NB4 (cell line): ENCODE measurements around the gene MACC1.

Experiments
- DNase-seq: peaks from one replicate; pipeline ENCODE4 v3.0.0; 2010; ENCODE audit warnings: low read depth
- H3K4me3 ChIP-seq: one replicate; pipeline ENCODE4 v1.5.1; 2011; ENCODE audit warnings: mild to moderate bottlenecking, low read depth, low read length, moderate library complexity
- CTCF ChIP-seq: IDR thresholded peaks from one replicate; pipeline ENCODE4 v1.5.1; 2012; ENCODE audit warnings: low read depth, low read length
- MAX ChIP-seq: IDR thresholded peaks from 2 replicates; pipeline ENCODE4 v1.6.1; 2011; ENCODE audit warnings: low read depth, low read length
- MYC ChIP-seq: IDR thresholded peaks from 2 replicates; pipeline ENCODE4 v1.6.1; 2011; ENCODE audit warnings: low read depth, low read length
- POLR2A ChIP-seq: IDR thresholded peaks from 2 replicates; pipeline ENCODE4 v1.6.1; 2011; ENCODE audit warnings: mild to moderate bottlenecking; ENCODE audit not compliant: insufficient read length; ENCODE audit errors: extremely low read depth

Gene MACC1

GRCh38 chr7:20238754-20239324, 21.7 kb upstream of the MACC1 start:
- TF ChIP-seq MAX (no peak), POLR2A (no peak), CTCF (no peak), MYC (no peak)
- H3K4me3 ChIP-seq = no peak overlapping the region
- no peak for DNase-seq

- H3K4me3 ChIP-seq = no peak overlapping the region
Observed at GRCh38 chr7:20238194-20238753, 21.1 kb upstream of the MACC1 start.

GRCh38 chr7:20237464-20238193, 20.4 kb upstream of the MACC1 start:
- no peak for TF ChIP-seq POLR2A
- no peak for TF ChIP-seq CTCF
- no peak for TF ChIP-seq MYC
- TF ChIP-seq MAX = no peak
- no peak overlapping the region for H3K4me3 ChIP-seq

More at GRCh38 chr7:20238194-20238753, 21.1 kb upstream of the MACC1 start:
- DNase-seq = no peak
- no peak for TF ChIP-seq MAX
- TF ChIP-seq MYC = no peak
- no peak for TF ChIP-seq CTCF
- TF ChIP-seq POLR2A = no peak

GRCh38 chr7:20236790-20237189, 19.6 kb upstream of the MACC1 start:
- no peak overlapping the region for H3K4me3 ChIP-seq
- TF ChIP-seq CTCF = no peak
- TF ChIP-seq POLR2A = no peak
- TF ChIP-seq MYC = no peak
- no peak for TF ChIP-seq MAX
- DNase-seq = no peak

More at GRCh38 chr7:20237464-20238193, 20.4 kb upstream of the MACC1 start:
- no peak for DNase-seq

GRCh38 chr7:20236043-20236442, 18.9 kb upstream of the MACC1 start:
- no peak overlapping the region for H3K4me3 ChIP-seq
- TF ChIP-seq MYC = no peak
- no peak for TF ChIP-seq POLR2A
- no peak for TF ChIP-seq CTCF
- no peak for TF ChIP-seq MAX
- no peak for DNase-seq
